Measurements from ENCODE around the gene EIF3L. TPM values are rescaled to one million over a fixed set of nuclear protein-coding genes. Genes with fewer than 3 reads are reported as not detected.

The EIF3L gene
- total and polyA plus RNA-seq, 9 of the 15 experiments (the other 6 are each of a cell fraction or from before 2014, with no cell fraction given) = 257 to 699 (median 368) TPM

DNA sequence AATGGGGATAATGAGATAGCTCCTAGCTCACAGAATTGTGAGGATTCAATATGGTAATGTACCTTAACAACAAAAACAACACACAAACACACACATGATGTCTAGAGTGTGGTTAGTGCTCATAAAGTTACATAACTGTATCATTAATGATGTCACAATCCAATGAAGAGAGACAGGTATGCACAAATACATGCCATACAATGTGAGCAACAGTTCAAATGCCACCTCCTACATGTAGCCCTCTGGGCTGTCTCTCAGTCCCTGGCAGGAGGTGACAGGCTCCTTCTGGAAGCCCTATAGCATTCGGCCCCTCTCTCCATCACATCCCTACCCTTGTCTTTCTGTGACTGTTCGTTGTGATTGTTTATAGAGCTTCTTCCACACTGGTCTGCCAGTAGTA is 48.6 kb downstream of the EIF3L start:
- in situ Hi-C loops (cut with MboI) (no loop called here), intact Hi-C loops (cut with micrococcal nuclease) (no loop called here)
- ATAC-seq (no peak), DNase-seq (ENCODE audit: extremely low read depth in 1 of 4, low spot score in 3 of 4) (no peak), FAIRE-seq (no peak)
- Histone ChIP-seq H3K9me3 (replicated peaks; ENCODE audit: control insufficient read depth, insufficient read depth, low read depth, low read length) (no peaks in the 10 kb centered on the region), H3K27ac (ENCODE audit: extremely low read depth, low read depth, low read length) (no peak overlapping the region), H4K20me1 (replicated peaks; ENCODE audit: control insufficient read depth, insufficient read depth, low read length) (no peaks in the 10 kb centered on the region), H3K27me3 (ENCODE audit: control insufficient read depth in 2 of 2, insufficient read depth in 2 of 2, low read length in 2 of 2) (no peaks in the 10 kb centered on the region), H3K9ac (ENCODE audit: insufficient read depth in 1 of 2, low read depth in 2 of 2, low read length in 2 of 2) (no peak overlapping the region; a peak in 1 of 4 replicates), H3K36me3 (ENCODE audit: control insufficient read depth, insufficient read depth, low read length) (no peaks in the 10 kb centered on the region), H3K9me1 (ENCODE audit: control insufficient read depth, insufficient read depth, low read length) (no peaks in the 10 kb centered on the region), H3K4me2 (ENCODE audit: insufficient read depth, low read length) (no peak overlapping the region), H3K79me2 (ENCODE audit: control insufficient read depth, insufficient read depth, low read length) (no peaks in the 10 kb centered on the region), H2AFZ (ENCODE audit: low read depth, low read length) (no peak overlapping the region), H3K4me3 (no peak overlapping the region), H3K4me1 (replicated peaks in 1 of 2; ENCODE audit: control insufficient read depth in 2 of 2, insufficient read depth in 2 of 2, low read length in 2 of 2) (peaks cover 16 to 29% of the 10 kb centered on the region in 2 experiments)
- no peak for TF ChIP-seq ZNF133 (CRISPR knock-in tag; IDR thresholded peaks at IDR 0.05)
- no peak for TF ChIP-seq STAT5B (CRISPR knock-in tag; IDR thresholded peaks at IDR 0.05)
- TF ChIP-seq ZFP36 (IDR thresholded peaks at IDR 0.05; ENCODE audit: low read depth, low read length, partially characterized antibody) = peak; percentile 75
- TF ChIP-seq, protein P1, sequence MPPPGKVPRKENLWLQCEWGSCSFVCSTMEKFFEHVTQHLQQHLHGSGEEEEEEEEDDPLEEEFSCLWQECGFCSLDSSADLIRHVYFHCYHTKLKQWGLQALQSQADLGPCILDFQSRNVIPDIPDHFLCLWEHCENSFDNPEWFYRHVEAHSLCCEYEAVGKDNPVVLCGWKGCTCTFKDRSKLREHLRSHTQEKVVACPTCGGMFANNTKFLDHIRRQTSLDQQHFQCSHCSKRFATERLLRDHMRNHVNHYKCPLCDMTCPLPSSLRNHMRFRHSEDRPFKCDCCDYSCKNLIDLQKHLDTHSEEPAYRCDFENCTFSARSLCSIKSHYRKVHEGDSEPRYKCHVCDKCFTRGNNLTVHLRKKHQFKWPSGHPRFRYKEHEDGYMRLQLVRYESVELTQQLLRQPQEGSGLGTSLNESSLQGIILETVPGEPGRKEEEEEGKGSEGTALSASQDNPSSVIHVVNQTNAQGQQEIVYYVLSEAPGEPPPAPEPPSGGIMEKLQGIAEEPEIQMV (tag; conservative IDR thresholded peaks at IDR 0.05; ENCODE audit: low read depth) = no peak
- no peak for TF ChIP-seq POLR2A (conservative IDR thresholded peaks at IDR 0.05)
- TF ChIP-seq, protein P2, sequence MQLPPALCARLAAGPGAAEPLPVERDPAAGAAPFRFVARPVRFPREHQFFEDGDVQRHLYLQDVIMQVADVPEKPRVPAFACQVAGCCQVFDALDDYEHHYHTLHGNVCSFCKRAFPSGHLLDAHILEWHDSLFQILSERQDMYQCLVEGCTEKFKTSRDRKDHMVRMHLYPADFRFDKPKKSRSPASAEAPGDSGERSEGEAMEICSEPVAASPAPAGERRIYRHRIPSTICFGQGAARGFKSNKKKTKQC (CRISPR knock-in tag; IDR thresholded peaks at IDR 0.05) = no peak
- TF ChIP-seq SREBF1 (IDR thresholded peaks at IDR 0.05; ENCODE audit: borderline replicate concordance, low read depth, low read length) = no peak
- BruUV-seq (replicated peaks) = no TSS peak
- CTCF ChIA-PET (ENCODE audit: low intra/inter-chr PET ratio) = no interaction called here
- WGBS (ENCODE audit: insufficient coverage, low coverage, missing lambda C conversion rate) = 60% methylated on average over 2 of the region's 2 CpGs
- POLR2A ChIA-PET = interaction anchor here (0.7 to 2.3 kb wide), 6 partner anchors 8 to 35 kb away, joined by 3 to 16 read pairs (median 3); partner anchors contain the start of gene MICALL1

Data from K562 (cell line).